ENCODE measurements around the gene JUND. TPM values are rescaled to one million over a fixed set of nuclear protein-coding genes. Genes with fewer than 3 reads are reported as not detected.

The JUND gene
- total RNA-seq, 1 donor from 2014 or later: 168 TPM

DNA sequence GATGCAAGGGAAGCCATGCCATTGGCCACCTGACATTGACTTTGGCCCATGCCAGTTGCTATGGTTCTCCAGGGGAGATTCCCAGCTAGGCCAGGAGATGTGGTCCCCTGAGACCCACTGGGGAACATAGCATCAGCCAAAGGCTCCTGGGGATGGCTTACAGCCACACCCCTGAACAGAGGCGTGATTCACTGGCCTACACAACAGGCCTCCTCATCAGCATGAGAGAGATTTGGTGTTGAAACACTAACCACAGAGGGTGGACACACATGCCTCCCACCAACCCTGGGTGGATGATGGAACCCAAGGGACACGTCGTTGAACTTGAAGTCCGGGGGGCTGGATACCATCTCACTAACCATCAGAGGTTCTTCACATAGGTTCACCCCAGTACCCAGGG lies 21.5 kb downstream of the JUND start:
- DNase-seq (ENCODE audit: low spot score, unreplicated experiment): no peak
- H3K4me3 Mint-ChIP-seq (ENCODE audit: low read depth): no peak overlapping the region
- no peaks in the 10 kb centered on the region for H3K4me1 Mint-ChIP-seq (ENCODE audit: low read depth)
- no peak overlapping the region for H3K27ac Mint-ChIP-seq
- peaks cover 7% of the 10 kb centered on the region for H3K27me3 Mint-ChIP-seq
- H3K36me3 Mint-ChIP-seq (ENCODE audit: insufficient read depth): no peaks in the 10 kb centered on the region
- TF ChIP-seq, protein P1, sequence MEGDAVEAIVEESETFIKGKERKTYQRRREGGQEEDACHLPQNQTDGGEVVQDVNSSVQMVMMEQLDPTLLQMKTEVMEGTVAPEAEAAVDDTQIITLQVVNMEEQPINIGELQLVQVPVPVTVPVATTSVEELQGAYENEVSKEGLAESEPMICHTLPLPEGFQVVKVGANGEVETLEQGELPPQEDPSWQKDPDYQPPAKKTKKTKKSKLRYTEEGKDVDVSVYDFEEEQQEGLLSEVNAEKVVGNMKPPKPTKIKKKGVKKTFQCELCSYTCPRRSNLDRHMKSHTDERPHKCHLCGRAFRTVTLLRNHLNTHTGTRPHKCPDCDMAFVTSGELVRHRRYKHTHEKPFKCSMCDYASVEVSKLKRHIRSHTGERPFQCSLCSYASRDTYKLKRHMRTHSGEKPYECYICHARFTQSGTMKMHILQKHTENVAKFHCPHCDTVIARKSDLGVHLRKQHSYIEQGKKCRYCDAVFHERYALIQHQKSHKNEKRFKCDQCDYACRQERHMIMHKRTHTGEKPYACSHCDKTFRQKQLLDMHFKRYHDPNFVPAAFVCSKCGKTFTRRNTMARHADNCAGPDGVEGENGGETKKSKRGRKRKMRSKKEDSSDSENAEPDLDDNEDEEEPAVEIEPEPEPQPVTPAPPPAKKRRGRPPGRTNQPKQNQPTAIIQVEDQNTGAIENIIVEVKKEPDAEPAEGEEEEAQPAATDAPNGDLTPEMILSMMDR (IDR thresholded peaks at IDR 0.05; ENCODE audit: unreplicated experiment): no peak
- no peaks in the 10 kb centered on the region for H3K9me3 Mint-ChIP-seq (ENCODE audit: low read depth)

DNA sequence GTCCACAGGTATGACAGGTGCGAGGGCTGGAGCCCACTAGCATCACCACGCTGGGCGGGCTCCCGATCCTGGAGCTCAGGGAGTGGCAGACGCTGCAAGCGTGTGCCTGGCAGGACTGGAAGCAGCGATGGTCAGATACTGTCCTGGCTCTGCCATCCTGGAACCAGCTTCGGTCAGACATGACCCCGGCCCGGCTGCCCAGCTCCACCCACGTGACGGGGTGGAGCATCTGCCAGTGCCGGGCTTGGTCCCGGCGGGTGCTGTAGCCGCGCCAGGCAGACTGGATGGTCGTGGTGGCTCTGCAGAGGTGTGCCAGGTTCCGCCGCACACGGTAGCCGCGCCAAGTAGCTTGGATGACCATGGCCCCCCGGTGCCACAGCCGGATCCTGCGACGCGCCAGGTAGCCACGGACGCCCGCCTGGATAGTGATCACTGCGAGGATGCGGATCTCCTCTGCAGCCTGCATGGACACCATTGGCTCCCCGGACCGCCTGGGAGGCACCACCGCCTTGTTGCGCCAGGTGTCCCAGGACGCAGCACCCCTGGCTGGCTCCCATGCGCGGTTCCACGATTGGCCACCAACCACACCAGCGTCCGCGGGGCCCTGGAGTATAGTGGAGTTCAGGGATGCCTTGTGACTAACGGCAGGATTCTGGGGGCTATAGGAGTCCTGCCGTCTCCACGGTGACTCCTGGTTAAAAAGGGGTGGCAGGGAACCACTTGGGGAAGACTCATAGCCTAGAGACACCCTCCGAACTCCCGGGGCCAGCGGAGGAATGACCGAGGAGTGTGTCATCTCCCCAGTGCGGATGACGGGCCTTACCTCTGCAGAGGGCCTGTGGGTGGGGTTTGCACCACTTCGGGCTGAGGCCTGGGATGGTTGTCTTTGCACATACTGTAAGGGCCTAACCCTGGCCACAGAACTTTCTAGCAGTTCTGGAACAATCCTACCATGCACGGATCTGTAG lies 23.6 kb downstream of the JUND start:
- TF ChIP-seq, protein P1 (IDR thresholded peaks at IDR 0.05; ENCODE audit: unreplicated experiment): no peak

DNA sequence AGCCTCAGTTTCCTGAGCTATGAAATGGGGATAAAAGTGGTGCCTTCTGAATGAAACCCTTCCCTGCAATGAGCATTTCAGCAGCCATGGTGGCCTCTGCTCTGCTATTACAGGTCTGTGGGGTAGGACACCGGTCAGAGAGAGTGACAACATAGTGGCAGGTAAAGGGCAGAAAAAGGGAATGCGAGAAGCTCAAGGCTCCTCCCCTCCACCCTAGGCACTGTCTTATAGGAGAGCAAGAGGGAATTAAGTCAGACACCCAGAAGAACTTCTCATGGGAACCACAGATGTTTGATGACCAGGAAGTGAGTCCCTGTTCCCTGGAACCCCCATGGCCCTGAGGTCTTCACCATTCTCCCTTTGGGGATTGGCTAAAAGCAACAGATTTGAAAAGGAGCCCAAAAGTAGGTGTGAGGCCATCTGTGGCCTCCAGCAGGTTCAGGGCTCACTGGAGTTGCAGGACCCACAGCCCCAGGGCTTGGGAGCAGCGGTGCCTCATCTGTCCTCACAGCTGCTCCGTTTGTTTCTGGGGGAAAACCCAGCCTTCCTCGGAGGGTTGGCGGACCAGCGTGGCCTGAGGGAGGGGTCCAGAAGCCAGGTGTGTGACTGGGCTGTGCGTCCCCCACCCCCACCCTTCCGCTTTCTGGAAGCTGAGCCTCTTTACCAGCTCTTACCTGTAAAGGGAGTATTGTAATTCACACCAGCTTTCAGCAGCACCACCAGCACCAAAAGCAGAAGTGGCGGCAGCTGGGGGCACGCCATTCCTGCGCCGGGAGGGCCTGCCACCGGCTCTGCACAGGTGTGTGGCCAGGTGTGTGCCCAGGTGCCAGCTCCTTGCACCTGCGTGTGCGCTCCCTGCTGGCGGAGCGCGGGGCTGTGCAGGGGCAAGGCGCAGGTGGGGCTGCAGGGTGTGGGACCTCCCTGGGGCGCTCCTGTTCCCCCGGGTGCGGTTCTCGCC lies 26.6 kb downstream of the JUND start:
- H3K27ac Mint-ChIP-seq: no peak overlapping the region
- peaks cover 42% of the 10 kb centered on the region for H3K27me3 Mint-ChIP-seq
- DNase-seq (ENCODE audit: low spot score, unreplicated experiment): no peak
- H3K9me3 Mint-ChIP-seq (ENCODE audit: low read depth): no peaks in the 10 kb centered on the region
- H3K4me1 Mint-ChIP-seq (ENCODE audit: low read depth): no peaks in the 10 kb centered on the region
- H3K4me3 Mint-ChIP-seq (ENCODE audit: low read depth): no peak overlapping the region
- TF ChIP-seq, protein P1 (IDR thresholded peaks at IDR 0.05; ENCODE audit: unreplicated experiment): peak; percentile 44
- H3K36me3 Mint-ChIP-seq (ENCODE audit: insufficient read depth): no peaks in the 10 kb centered on the region

More for the DNA sequence above, 23.6 kb downstream of the JUND start:
- Mint-ChIP-seq H3K27ac (no peak overlapping the region), H3K36me3 (ENCODE audit: insufficient read depth) (no peaks in the 10 kb centered on the region), H3K9me3 (ENCODE audit: low read depth) (no peaks in the 10 kb centered on the region), H3K4me1 (ENCODE audit: low read depth) (no peaks in the 10 kb centered on the region), H3K4me3 (ENCODE audit: low read depth) (no peak overlapping the region), H3K27me3 (peaks cover 25% of the 10 kb centered on the region)
- DNase-seq (ENCODE audit: low spot score, unreplicated experiment): no peak

DNA sequence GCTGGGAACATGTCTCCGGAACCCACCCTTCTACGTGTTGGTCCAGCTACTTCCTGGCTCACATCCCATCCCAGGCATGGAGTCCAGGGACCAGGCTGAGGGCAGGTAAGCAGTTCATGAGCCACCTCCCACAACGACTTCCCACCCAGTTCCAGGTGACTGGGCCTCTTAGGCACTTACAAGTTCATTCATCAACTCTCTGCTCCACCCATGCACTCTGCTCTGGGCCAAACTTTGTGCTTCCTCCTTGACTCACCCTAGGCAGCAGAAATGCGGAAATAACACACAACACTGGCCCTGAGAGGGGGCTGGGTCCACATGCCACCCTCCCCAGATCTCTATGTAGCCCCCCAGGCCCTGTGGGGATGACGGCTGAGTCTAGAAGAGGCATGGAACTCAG lies 27.7 kb downstream of the JUND start:
- TF ChIP-seq, protein P1 (IDR thresholded peaks at IDR 0.05; ENCODE audit: unreplicated experiment): no peak
- Mint-ChIP-seq H3K27ac (no peak overlapping the region), H3K27me3 (peaks cover 42% of the 10 kb centered on the region), H3K4me3 (ENCODE audit: low read depth) (no peak overlapping the region), H3K36me3 (ENCODE audit: insufficient read depth) (no peaks in the 10 kb centered on the region), H3K4me1 (ENCODE audit: low read depth) (no peaks in the 10 kb centered on the region), H3K9me3 (ENCODE audit: low read depth) (no peaks in the 10 kb centered on the region)
- DNase-seq (ENCODE audit: low spot score, unreplicated experiment): no peak

DNA sequence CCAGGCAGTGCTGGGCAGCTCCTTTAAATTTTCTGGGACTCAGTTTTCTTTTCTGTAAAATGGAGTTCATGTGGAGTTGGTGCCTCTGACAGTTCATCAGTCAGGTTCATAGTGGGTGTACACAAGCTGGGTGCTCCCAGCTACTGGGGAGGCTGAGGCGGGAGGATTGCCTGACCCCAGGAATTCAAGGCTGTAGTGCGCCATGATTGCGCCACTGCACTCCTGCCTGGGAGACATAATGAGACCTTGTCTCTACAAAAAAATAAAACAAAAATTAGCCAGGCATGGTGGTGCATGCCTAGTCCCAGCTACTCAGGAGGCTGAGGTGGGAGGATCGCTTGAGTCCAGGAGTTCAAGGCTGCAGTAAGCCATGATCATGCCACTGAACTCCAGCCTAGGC lies 28.3 kb downstream of the JUND start:
- peaks cover 42% of the 10 kb centered on the region for H3K27me3 Mint-ChIP-seq
- H3K27ac Mint-ChIP-seq: no peak overlapping the region
- no peaks in the 10 kb centered on the region for H3K36me3 Mint-ChIP-seq (ENCODE audit: insufficient read depth)

More for the DNA sequence above, 28.3 kb downstream of the JUND start:
- TF ChIP-seq, protein P1 (IDR thresholded peaks at IDR 0.05; ENCODE audit: unreplicated experiment): no peak
- DNase-seq (ENCODE audit: low spot score, unreplicated experiment): no peak
- no peak overlapping the region for H3K4me3 Mint-ChIP-seq (ENCODE audit: low read depth)
- no peaks in the 10 kb centered on the region for H3K9me3 Mint-ChIP-seq (ENCODE audit: low read depth)
- peaks cover 1% of the 10 kb centered on the region for H3K4me1 Mint-ChIP-seq (ENCODE audit: low read depth)
